HCT116 (cell line): Measurements from ENCODE around the gene MSL1.

Experiments
- ATF3 ChIP-seq: IDR thresholded peaks from 2 replicates; pipeline ENCODE4 v1.6.1; 2012
- CTCF ChIP-seq, 3 experiments: fragments of 200-600 bp in 1 of 3; sonication (generic) in 1 of 3; IDR thresholded peaks in 2 of 3; conservative IDR thresholded peaks in 1 of 3; 2 replicates each; pipeline ENCODE4 v1.5.1; 2012 to 2017; ENCODE audit warnings: low read depth in 2 of 3, low read length in 2 of 3, antibody characterized with exemption in 1 of 3, borderline replicate concordance in 1 of 3, control low read depth in 1 of 3, mild to moderate bottlenecking in 1 of 3, mixed read lengths in 1 of 3, mixed run types in 1 of 3, moderate library complexity in 1 of 3; ENCODE audit not compliant: insufficient read depth in 1 of 3
- EZH2 ChIP-seq: fragments of 200-600 bp; sonication (generic); IDR thresholded peaks from 2 replicates; pipeline ENCODE4 v1.6.1; 2017; ENCODE audit warnings: antibody characterized with exemption, mixed run types
- POLR2A ChIP-seq: IDR thresholded peaks from 2 replicates; pipeline ENCODE4 v1.7.0; 2011; ENCODE audit warnings: borderline replicate concordance; ENCODE audit not compliant: insufficient read depth, insufficient read length; ENCODE audit errors: extremely low read depth
- POLR2AphosphoS5 ChIP-seq: IDR thresholded peaks from 2 replicates; pipeline ENCODE4 v1.6.1; 2011; ENCODE audit warnings: mild to moderate bottlenecking, low read depth, low read length, moderate library complexity
- RAD21 ChIP-seq: IDR thresholded peaks from 2 replicates; pipeline ENCODE4 v1.6.1; 2012; ENCODE audit warnings: low read depth, mild to moderate bottlenecking
- REST ChIP-seq: IDR thresholded peaks from 2 replicates; pipeline ENCODE4 v1.6.1; 2012; ENCODE audit warnings: low read depth
- SIN3A ChIP-seq: IDR thresholded peaks from 2 replicates; pipeline ENCODE4 v1.6.1; 2012; ENCODE audit warnings: low read depth
- SRF ChIP-seq: IDR thresholded peaks from 2 replicates; pipeline ENCODE4 v1.6.1; 2012; ENCODE audit warnings: low read depth
- ZFX ChIP-seq: fragments of 450-650 bp; IDR thresholded peaks from 2 replicates; pipeline ENCODE4 v1.6.1; 2017
- ZNF274 ChIP-seq: fragments of 200-500 bp; sonication (Bioruptor generic); IDR thresholded peaks from 2 replicates; pipeline ENCODE4 v1.6.1; 2014; ENCODE audit warnings: mild to moderate bottlenecking, low read depth, low read length, inconsistent platforms

GRCh38 chr17:40158438-40159013, 36.8 kb downstream of the MSL1 start:
- TF ChIP-seq POLR2AphosphoS5 = no peak
- TF ChIP-seq POLR2A = no peak
- no peak for TF ChIP-seq EZH2
- TF ChIP-seq CTCF (IDR thresholded peaks at IDR 0.05 in 2 of 3, conservative IDR thresholded peaks at IDR 0.05 in 1 of 3; ENCODE audit: borderline replicate concordance in 1 of 3, insufficient read depth in 1 of 3, low read depth in 2 of 3, low read length in 2 of 3) = no peak
- TF ChIP-seq SIN3A = no peak
- no peak for TF ChIP-seq RAD21
- no peak for TF ChIP-seq ATF3
- no peak for TF ChIP-seq ZFX
- TF ChIP-seq SRF = no peak
- no peak for TF ChIP-seq ZNF274
- TF ChIP-seq REST = no peak
